Activated naive CD4-positive, alpha-beta T cell treated with anti-CD3 and anti-CD28 coated beads, Interleukin-2, amount 10 ng/mL, durations not matched to agents 7 days and 5 days (primary cell): ENCODE results near the gene EPB41L4A.

Experiments used
- CTCF ChIA-PET: fragments of 350-600 bp; sonication (Branson Sonifier 250); formaldehyde crosslinking; loops from one replicate; lab custom pipeline; 2021; ENCODE audit warnings: antibody characterized with exemption; lab: Charles Lee
- DNase-seq: peaks from one replicate; pipeline ENCODE4 v3.0.0-alpha.2; 2020
- H3K27ac Mint-ChIP-seq: one replicate; pipeline ENCODE4 v1.8.0; 2021; ENCODE audit warnings: mild to moderate bottlenecking, moderate library complexity, mixed read lengths
- H3K27me3 Mint-ChIP-seq: one replicate; pipeline ENCODE4 v1.8.0; 2021; ENCODE audit warnings: mild to moderate bottlenecking, mixed read lengths
- H3K36me3 Mint-ChIP-seq: one replicate; pipeline ENCODE4 v1.8.0; 2021; ENCODE audit warnings: mixed read lengths
- H3K4me1 Mint-ChIP-seq: one replicate; pipeline ENCODE4 v1.8.0; 2021; ENCODE audit warnings: mixed read lengths
- H3K4me3 Mint-ChIP-seq: one replicate; pipeline ENCODE4 v1.8.0; 2021; ENCODE audit warnings: mild to moderate bottlenecking, moderate library complexity, mixed read lengths
- H3K9me3 Mint-ChIP-seq: one replicate; pipeline ENCODE4 v1.8.0; 2021; ENCODE audit warnings: mixed read lengths

The EPB41L4A gene

GRCh38 chr5:112290691-112291090 is 128.4 kb downstream of the EPB41L4A start:
- CTCF ChIA-PET = no interaction called here
- H3K27me3 Mint-ChIP-seq = no peaks in the 10 kb centered on the region
- H3K27ac Mint-ChIP-seq = no peak overlapping the region
- DNase-seq = no peak
- H3K4me3 Mint-ChIP-seq = no peak overlapping the region
- H3K4me1 Mint-ChIP-seq = no peaks in the 10 kb centered on the region
- H3K36me3 Mint-ChIP-seq = no peaks in the 10 kb centered on the region
- no peaks in the 10 kb centered on the region for H3K9me3 Mint-ChIP-seq

DNA sequence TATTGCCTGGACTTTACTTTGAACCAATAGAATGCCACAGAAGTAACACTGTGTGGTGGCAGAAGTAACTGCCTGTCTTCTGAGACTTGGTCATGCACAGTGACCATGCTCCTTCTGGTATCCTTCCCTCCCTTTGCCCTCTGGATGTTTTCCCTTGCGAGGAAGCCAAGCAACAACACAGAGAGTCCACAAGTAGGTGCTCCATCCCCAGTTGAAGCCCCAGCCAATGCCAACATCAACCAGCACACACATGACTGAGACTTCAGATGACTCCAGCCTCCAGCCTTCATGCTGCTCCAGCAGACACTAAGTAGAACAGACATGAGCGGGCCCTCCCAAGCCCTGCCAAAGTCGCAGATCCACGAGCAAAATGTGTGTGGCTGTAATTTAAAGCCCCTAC is 129.6 kb downstream of the EPB41L4A start:
- H3K36me3 Mint-ChIP-seq = no peaks in the 10 kb centered on the region
- CTCF ChIA-PET = no interaction called here
- DNase-seq = no peak
- H3K4me3 Mint-ChIP-seq = no peak overlapping the region
- H3K4me1 Mint-ChIP-seq = no peaks in the 10 kb centered on the region
- H3K27ac Mint-ChIP-seq = no peak overlapping the region
- H3K9me3 Mint-ChIP-seq = no peaks in the 10 kb centered on the region
- H3K27me3 Mint-ChIP-seq = no peaks in the 10 kb centered on the region

DNA sequence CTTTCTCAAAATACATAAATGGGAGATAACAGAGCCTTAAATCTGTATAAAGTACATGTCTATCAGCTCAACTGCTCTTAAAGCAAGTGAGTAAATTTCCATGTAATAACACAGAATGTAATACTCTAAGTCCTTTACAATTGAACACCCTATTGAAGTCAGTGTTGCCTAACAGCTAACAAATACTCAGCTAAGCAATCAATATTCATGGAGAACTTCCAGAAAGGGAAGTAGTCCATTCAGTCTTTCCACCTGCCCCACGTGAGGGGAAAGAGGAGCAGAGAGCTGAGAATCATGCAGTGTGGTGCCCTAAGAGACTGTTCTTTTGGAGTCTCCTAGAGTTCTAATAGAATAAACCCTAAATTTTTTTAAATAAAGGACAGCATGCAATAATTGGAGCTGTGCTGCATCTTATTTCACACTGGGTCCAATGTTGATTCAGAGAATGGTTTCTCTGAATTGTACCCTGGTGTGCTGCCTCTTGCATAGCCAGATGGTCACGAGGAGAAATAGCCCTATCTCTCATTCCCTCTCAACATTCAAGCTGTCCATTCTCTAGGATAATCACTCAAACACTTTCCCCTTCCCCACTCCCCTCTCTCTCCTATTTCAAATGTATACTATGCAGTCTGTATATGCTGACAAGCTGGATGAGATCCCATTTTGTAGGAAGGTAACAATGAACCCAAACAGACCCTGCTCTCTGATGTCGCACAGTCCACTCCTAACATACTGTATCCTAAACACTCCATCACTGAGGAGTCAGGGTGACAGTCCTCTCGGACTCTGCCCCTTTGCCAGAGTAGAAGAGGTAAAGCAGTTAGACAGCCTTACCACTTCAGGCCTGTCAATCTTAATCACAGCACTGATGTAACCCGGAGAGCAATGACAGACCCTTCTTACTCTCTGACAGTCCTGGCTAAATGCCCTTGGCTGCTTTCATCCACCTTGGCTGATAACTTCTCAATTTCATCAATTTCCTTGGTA is 134.8 kb downstream of the EPB41L4A start:
- no peaks in the 10 kb centered on the region for H3K36me3 Mint-ChIP-seq
- H3K27ac Mint-ChIP-seq = no peak overlapping the region
- no peaks in the 10 kb centered on the region for H3K9me3 Mint-ChIP-seq
- CTCF ChIA-PET = interaction anchor here (0.7 kb wide), 1 partner anchor 136 kb away, joined by 3 read pairs; no protein-coding TSS in a partner anchor
- no peak for DNase-seq
- no peaks in the 10 kb centered on the region for H3K4me1 Mint-ChIP-seq
- H3K4me3 Mint-ChIP-seq = no peak overlapping the region
- peaks cover 3% of the 10 kb centered on the region for H3K27me3 Mint-ChIP-seq

DNA sequence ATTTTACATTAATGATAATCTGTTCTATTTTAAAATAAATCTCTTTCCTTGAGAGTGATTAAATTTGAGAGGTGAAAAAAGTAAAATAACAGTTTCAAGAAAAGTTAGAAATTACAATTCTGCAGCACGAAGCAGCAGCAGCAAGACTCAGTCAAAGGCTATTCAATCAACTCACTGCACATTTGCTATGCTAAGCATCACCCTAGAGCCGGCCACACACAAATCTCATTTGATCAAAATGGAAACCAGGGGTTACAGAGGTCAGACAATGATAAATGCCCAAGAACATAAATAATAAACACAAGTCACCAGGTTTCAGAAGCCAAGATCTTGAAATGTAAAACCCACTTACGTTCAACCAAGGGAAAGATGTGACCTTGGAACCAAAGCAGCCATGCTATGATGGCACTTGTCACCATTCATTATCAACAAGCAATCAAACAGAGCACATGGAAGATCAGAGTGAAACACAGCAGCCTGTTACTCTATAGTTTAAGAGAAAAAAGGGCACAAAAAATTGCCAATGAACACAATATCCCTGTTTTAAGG is 136.0 kb downstream of the EPB41L4A start:
- Mint-ChIP-seq H3K4me3 (no peak overlapping the region), H3K4me1 (no peaks in the 10 kb centered on the region), H3K27ac (no peak overlapping the region), H3K9me3 (no peaks in the 10 kb centered on the region), H3K36me3 (no peaks in the 10 kb centered on the region), H3K27me3 (peaks cover 3% of the 10 kb centered on the region)
- DNase-seq = no peak
- CTCF ChIA-PET = no interaction called here

- no peak for DNase-seq
- no peak overlapping the region for H3K4me3 Mint-ChIP-seq
- H3K9me3 Mint-ChIP-seq = no peaks in the 10 kb centered on the region
- peaks cover 6% of the 10 kb centered on the region for H3K27me3 Mint-ChIP-seq
- CTCF ChIA-PET = no interaction called here
- no peaks in the 10 kb centered on the region for H3K4me1 Mint-ChIP-seq
- H3K36me3 Mint-ChIP-seq = no peaks in the 10 kb centered on the region
- no peak overlapping the region for H3K27ac Mint-ChIP-seq
These were observed 140.0 kb downstream of the EPB41L4A start for GRCh38 chr5:112279082-112279481.

DNA sequence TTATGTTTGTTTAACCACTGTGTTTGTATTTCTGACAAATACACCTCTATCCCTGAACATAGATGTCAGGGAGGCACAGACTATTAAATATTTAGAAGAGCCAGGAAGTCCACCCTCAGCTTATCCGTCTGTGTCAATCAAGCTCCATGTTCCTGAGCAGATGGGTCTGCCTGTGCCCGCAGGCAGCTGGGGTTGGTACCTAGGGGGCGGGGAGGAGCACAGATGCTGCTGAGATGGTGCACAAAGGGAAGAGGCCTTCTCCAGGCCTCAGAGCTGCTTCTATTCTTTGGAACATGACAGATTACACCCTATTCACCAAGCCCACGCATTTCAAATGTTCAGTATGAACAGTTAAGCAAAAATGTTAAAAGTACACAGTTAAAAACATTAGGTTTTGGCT is 142.1 kb downstream of the EPB41L4A start:
- CTCF ChIA-PET = no interaction called here

DNA sequence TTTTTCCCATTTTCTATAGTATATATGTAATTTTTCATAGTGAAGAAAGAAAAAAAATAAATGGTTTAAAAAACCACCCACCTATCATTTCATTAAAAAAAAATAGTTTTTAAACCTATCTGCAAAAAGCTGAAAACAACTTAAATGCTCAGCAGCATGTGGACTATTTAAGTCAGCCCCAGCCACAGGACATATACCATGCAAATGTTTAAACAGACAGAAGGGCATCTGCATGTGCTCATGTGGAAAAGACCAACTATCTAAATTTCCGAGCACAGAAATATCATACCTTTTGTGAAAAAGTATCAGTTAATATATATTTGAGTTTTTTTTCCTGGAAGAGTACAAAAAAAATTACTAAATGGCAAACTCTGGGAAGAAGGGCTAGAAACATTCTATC is 143.4 kb downstream of the EPB41L4A start:
- Mint-ChIP-seq H3K27ac (no peak overlapping the region), H3K9me3 (no peaks in the 10 kb centered on the region)

More for the DNA sequence above, 142.1 kb downstream of the EPB41L4A start:
- Mint-ChIP-seq H3K9me3 (no peaks in the 10 kb centered on the region), H3K4me3 (no peak overlapping the region), H3K27me3 (peaks cover 6% of the 10 kb centered on the region), H3K36me3 (no peaks in the 10 kb centered on the region), H3K4me1 (no peaks in the 10 kb centered on the region), H3K27ac (no peak overlapping the region)
- no peak for DNase-seq

DNA sequence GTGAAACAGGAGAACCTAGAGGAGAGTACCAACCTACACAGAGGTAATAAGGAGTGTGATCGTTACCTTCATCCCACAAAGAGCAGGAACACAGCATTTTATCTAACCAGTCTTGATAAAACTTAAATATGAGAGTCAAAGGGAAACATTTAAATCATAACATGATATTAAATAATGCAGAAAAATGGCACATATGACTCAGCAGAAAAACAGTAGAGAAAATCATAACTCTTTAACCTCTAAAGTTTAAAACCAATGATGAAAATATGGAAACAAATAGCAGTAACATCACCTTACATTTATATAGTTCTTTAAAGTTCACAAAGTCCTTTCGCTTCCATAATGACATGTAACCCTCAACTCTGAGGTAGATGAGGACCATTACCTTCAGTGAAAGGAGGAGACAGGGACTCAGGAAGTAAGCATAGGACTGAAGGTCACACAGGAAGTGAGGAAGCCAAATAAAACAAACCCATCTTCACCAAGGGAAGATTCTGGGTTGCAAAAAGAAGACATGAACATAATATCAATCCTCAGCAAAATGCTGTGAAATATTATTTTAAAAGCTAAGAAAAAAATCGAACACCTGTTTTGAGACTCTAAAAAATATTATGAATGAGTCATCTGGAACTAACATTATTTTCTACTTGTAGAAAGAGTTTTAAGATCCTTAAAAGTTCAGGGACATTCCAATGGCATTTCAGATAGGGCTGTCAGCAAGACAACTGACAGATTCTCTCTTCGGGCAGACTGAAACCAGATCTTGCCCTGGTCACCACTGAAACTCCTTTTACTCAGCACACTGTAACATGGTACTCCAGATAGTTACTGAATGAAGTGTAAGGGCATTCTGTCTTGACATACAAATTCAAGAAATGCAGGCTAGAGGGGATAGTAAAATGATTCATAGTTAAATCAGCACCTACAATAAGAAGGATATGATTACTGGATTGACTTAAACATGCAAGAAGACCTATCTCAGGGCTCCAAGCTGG is 148.5 kb downstream of the EPB41L4A start:
- DNase-seq = no peak
- CTCF ChIA-PET = no interaction called here
- Mint-ChIP-seq H3K36me3 (no peaks in the 10 kb centered on the region), H3K9me3 (no peaks in the 10 kb centered on the region), H3K27ac (no peak overlapping the region), H3K27me3 (no peaks in the 10 kb centered on the region), H3K4me3 (no peak overlapping the region), H3K4me1 (no peaks in the 10 kb centered on the region)

More for the DNA sequence above, 143.4 kb downstream of the EPB41L4A start:
- Mint-ChIP-seq H3K4me1 (no peaks in the 10 kb centered on the region), H3K36me3 (no peaks in the 10 kb centered on the region), H3K27me3 (peaks cover 4% of the 10 kb centered on the region), H3K4me3 (no peak overlapping the region)
- no peak for DNase-seq
- CTCF ChIA-PET = no interaction called here

DNA sequence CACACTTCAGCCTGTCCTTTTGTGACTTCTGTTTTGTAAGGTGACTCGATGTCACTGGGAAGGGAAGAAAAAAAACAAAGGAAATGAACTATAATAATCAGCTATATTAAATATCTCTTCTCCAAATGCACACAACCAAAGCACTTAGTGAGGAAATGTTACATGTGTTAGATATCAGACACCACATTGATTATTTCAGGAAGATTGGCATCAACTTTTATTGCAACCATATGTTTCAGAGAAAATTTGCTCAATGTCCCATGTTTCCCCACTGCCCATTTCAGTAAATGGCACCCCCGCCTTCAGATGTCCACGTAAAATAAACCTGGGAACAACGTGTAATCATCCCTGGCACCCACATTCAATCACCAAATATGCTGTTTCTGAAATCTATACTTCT is 151.8 kb downstream of the EPB41L4A start:
- CTCF ChIA-PET = no interaction called here
- Mint-ChIP-seq H3K4me1 (no peaks in the 10 kb centered on the region), H3K27ac (no peak overlapping the region), H3K4me3 (no peak overlapping the region), H3K27me3 (no peaks in the 10 kb centered on the region), H3K36me3 (no peaks in the 10 kb centered on the region), H3K9me3 (no peaks in the 10 kb centered on the region)
- no peak for DNase-seq

- no peaks in the 10 kb centered on the region for H3K36me3 Mint-ChIP-seq
- CTCF ChIA-PET = no interaction called here
- no peak overlapping the region for H3K4me3 Mint-ChIP-seq
- no peaks in the 10 kb centered on the region for H3K4me1 Mint-ChIP-seq
- H3K9me3 Mint-ChIP-seq = no peaks in the 10 kb centered on the region
- no peak for DNase-seq
- no peak overlapping the region for H3K27ac Mint-ChIP-seq
- no peaks in the 10 kb centered on the region for H3K27me3 Mint-ChIP-seq
These were observed 154.4 kb downstream of the EPB41L4A start for GRCh38 chr5:112264666-112265065.

DNA sequence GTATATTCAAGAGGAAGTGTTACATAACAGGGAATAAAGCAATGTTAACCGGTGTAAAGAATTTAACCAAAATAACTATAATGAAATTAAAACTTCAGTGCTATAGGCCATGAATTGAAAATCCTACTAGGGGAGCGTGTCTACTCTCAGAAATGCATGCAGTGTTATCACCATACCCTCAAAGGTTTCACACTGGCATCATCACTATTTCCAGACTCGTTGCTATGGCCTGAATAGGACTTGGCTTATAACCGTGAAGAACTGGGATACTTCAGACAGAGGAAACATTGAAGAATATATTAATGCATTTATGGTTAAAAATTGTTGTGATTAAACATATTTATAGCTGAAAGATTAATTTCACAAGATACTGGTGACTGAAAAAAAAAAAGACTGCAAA is 154.9 kb downstream of the EPB41L4A start:
- Mint-ChIP-seq H3K27me3 (peaks cover 4% of the 10 kb centered on the region), H3K9me3 (no peaks in the 10 kb centered on the region), H3K36me3 (no peaks in the 10 kb centered on the region), H3K27ac (no peak overlapping the region), H3K4me1 (no peaks in the 10 kb centered on the region), H3K4me3 (no peak overlapping the region)
- no peak for DNase-seq
- CTCF ChIA-PET = no interaction called here

GRCh38 chr5:112263469-112263868 is 155.6 kb downstream of the EPB41L4A start:
- Mint-ChIP-seq H3K36me3 (no peaks in the 10 kb centered on the region), H3K9me3 (no peaks in the 10 kb centered on the region), H3K27ac (no peak overlapping the region), H3K4me1 (no peaks in the 10 kb centered on the region), H3K4me3 (no peak overlapping the region), H3K27me3 (peaks cover 5% of the 10 kb centered on the region)
- CTCF ChIA-PET = no interaction called here
- DNase-seq = no peak

- Mint-ChIP-seq H3K27me3 (peaks cover 5% of the 10 kb centered on the region), H3K36me3 (no peaks in the 10 kb centered on the region), H3K9me3 (no peaks in the 10 kb centered on the region), H3K27ac (no peak overlapping the region), H3K4me1 (no peaks in the 10 kb centered on the region), H3K4me3 (no peak overlapping the region)
- CTCF ChIA-PET = no interaction called here
- no peak for DNase-seq
These were observed 160.5 kb downstream of the EPB41L4A start for GRCh38 chr5:112258571-112258970.

- Mint-ChIP-seq H3K9me3 (no peaks in the 10 kb centered on the region), H3K27me3 (peaks cover 5% of the 10 kb centered on the region), H3K4me3 (no peak overlapping the region), H3K36me3 (no peaks in the 10 kb centered on the region), H3K27ac (no peak overlapping the region), H3K4me1 (no peaks in the 10 kb centered on the region)
- DNase-seq = no peak
- CTCF ChIA-PET = no interaction called here
These were observed 161.1 kb downstream of the EPB41L4A start for GRCh38 chr5:112257976-112258375.
